ENCODE data around the gene TRPM3.

TRPM3 gene

DNA sequence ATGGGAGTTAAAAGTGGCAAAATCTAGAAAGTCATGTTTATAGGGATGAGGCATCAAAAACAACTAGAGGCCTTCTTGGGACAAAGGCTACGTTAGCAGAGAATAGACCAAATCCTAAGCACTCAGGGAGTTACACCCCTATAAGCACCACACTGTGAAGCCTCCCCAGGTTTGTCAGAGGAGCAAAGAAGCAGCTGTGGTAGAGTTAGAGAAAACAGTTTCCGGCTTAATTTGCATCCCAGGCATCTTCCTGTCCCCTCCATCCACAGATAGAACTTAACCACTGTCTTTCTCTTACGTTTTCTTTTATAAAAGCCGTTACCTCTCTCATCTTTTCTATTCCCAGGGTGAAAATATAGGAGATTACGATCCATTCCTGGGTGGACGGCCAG is 518.4 kb downstream of the TRPM3 start:
- POLR2A ChIA-PET, result interaction anchor here (0.7 to 3.4 kb wide), 3 partner anchors 183 to 263 kb away, joined by 4 to 51 read pairs (median 7); no protein-coding TSS in a partner anchor
- TF ChIP-seq, protein P1, sequence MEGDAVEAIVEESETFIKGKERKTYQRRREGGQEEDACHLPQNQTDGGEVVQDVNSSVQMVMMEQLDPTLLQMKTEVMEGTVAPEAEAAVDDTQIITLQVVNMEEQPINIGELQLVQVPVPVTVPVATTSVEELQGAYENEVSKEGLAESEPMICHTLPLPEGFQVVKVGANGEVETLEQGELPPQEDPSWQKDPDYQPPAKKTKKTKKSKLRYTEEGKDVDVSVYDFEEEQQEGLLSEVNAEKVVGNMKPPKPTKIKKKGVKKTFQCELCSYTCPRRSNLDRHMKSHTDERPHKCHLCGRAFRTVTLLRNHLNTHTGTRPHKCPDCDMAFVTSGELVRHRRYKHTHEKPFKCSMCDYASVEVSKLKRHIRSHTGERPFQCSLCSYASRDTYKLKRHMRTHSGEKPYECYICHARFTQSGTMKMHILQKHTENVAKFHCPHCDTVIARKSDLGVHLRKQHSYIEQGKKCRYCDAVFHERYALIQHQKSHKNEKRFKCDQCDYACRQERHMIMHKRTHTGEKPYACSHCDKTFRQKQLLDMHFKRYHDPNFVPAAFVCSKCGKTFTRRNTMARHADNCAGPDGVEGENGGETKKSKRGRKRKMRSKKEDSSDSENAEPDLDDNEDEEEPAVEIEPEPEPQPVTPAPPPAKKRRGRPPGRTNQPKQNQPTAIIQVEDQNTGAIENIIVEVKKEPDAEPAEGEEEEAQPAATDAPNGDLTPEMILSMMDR (IDR thresholded peaks at IDR 0.05; ENCODE audit: insufficient read depth, low read length, missing control alignments), result no peak
- H3K4me3 ChIP-seq (ENCODE audit: low read depth, low read length), result no peak overlapping the region
- CTCF ChIA-PET, result interaction anchor here (0.7 to 8.6 kb wide), 51 partner anchors 9 to 1226 kb away, joined by 3 to 175 read pairs (median 6); partner anchors contain the start of gene KLF9
- no peak for DNase-seq (ENCODE audit: low read depth, low spot score)

DNA sequence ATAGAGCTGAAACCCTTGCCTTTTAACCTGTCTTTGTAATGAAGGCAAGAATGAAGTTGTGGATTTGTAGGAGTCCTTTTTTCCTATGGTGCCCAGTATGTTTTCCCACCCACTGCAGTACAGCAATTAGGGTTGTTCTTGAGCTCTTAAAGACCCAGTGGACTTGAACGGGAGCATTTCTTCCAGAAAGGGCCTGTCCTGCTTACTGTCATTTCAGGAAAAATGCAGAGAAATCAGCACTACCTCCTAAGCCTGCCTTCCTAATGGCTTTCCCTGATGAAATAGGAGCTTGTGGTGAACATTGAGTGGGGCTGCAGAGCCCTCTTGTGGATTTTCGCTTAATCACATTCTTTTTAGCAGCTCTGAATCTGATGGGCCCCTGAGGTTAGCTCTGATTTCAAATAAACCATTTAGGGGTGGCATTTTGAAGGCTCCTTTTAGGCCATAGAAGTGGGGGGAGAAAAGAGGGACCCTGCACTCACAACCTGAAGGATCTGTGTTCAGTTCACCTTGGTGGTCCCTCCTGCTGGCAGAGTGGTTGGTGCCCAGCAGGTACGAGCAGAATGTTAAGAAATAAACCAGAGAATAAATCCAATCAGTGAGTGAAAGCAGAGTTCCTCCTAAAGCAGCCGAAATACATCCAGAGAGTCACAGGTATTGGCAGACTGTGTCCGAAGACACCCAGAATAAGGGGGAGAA is 519.0 kb downstream of the TRPM3 start:
- ChIA-PET CTCF (interaction anchor here (0.5 to 8.6 kb wide), 71 partner anchors 9 to 1226 kb away, joined by 3 to 175 read pairs (median 4); partner anchors contain the start of gene KLF9), POLR2A (interaction anchor here (0.7 to 3.4 kb wide), 6 partner anchors 183 to 262 kb away, joined by 3 to 51 read pairs (median 4); no protein-coding TSS in a partner anchor)
- TF ChIP-seq, protein P1 (IDR thresholded peaks at IDR 0.05; ENCODE audit: insufficient read depth, low read length, missing control alignments), result peak; percentile 64
- DNase-seq (ENCODE audit: low read depth, low spot score), result peak; percentile 61
- H3K4me3 ChIP-seq (ENCODE audit: low read depth, low read length), result no peak overlapping the region; the same call in 1 of the 2 replicates

DNA sequence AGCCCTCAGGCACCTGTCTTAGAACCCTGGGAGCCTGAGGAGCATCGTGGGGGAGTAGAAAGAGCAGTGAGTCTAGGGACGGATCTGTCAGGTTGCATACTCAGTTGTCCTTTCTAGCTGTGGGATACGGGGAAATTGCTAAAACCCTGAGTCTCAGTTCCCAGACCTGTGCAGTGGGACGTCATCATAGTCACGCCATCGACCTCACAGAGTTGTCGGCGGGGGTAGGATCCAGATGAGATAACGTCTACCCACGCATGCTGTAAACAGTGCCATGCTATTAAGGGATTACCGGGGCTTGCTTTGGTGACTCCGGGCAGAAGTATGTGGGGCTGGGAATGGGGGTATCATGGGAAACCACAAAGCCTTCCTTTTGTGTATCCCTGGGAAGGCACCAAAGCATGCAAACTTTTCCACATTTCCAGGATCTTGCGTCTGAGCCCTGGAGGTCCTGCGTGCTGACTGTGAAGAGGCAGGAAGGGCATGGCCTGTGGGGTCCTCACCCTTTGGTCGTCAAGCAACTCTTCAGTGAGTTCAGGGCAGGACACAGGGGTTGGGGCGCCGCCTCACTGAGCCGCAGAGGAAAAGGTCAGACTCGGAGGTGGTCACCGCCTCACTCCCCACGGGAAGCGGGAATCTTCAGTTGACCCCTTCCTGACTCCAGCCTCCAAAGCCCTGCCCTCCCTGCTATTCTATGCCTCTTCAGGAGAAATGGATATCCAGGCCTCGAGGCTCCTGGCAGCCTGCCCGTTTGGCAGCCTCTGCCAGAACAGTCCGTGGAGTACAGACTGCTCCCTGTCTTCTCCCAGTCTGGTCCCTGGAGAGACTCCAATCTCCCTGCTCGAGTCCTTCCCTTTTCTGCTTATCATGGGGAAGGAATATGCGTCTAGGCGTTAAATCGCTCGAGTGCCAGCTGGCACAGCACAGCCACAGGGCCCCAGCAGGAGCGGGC is 520.1 kb downstream of the TRPM3 start:
- peak; percentile 99 for DNase-seq (ENCODE audit: low read depth, low spot score)
- peak overlapping the region; percentile 21 for H3K4me3 ChIP-seq (ENCODE audit: low read depth, low read length)
- POLR2A ChIA-PET, result interaction anchor here (0.6 to 3.4 kb wide), 6 partner anchors 129 to 290 kb away, joined by 3 to 51 read pairs (median 4); no protein-coding TSS in a partner anchor

GRCh38 chr9:70600506-70600905 is 520.9 kb downstream of the TRPM3 start:
- H3K4me3 ChIP-seq (ENCODE audit: low read depth, low read length), result no peak overlapping the region
- TF ChIP-seq, protein P1 (IDR thresholded peaks at IDR 0.05; ENCODE audit: insufficient read depth, low read length, missing control alignments), result peak; percentile 0
- CTCF ChIA-PET, result interaction anchor here (0.8 to 8.6 kb wide), 7 partner anchors 13 to 323 kb away, joined by 3 to 175 read pairs (median 3); no protein-coding TSS in a partner anchor
- POLR2A ChIA-PET, result interaction anchor here (0.8 to 3.4 kb wide), 2 partner anchors 128 to 181 kb away, joined by 3 to 51 read pairs; no protein-coding TSS in a partner anchor
- DNase-seq (ENCODE audit: low read depth, low spot score), result no peak

More for the DNA sequence above, 520.1 kb downstream of the TRPM3 start:
- TF ChIP-seq, protein P1 (IDR thresholded peaks at IDR 0.05; ENCODE audit: insufficient read depth, low read length, missing control alignments), result no peak
- CTCF ChIA-PET, result interaction anchor here (0.5 to 8.6 kb wide), 46 partner anchors 7 to 1224 kb away, joined by 3 to 175 read pairs (median 6); partner anchors contain the start of gene KLF9

GRCh38 chr9:70597886-70598285 is 523.5 kb downstream of the TRPM3 start:
- DNase-seq (ENCODE audit: low read depth, low spot score), result no peak
- TF ChIP-seq, protein P1 (IDR thresholded peaks at IDR 0.05; ENCODE audit: insufficient read depth, low read length, missing control alignments), result no peak
- ChIA-PET CTCF (interaction anchor here (1.0 to 1.3 kb wide), 2 partner anchors 113 to 114 kb away, joined by 3 to 5 read pairs; no protein-coding TSS in a partner anchor), POLR2A (no interaction called here)
- H3K4me3 ChIP-seq (ENCODE audit: low read depth, low read length), result no peak overlapping the region
